SW 1271 (cell line): ENCODE measurements around the gene DIPK1A.

Experiments
- DNase-seq, 2 experiments: peaks; one replicate each; lab custom pipeline; 2025; lab: John Stamatoyannopoulos, UW

The DIPK1A gene

GRCh38 chr1:92877792-92878191 is 83.5 kb downstream of the DIPK1A start:
- DNase-seq = no peak

GRCh38 chr1:92877081-92877711 is 84.1 kb downstream of the DIPK1A start:
- DNase-seq = no peak

DNA sequence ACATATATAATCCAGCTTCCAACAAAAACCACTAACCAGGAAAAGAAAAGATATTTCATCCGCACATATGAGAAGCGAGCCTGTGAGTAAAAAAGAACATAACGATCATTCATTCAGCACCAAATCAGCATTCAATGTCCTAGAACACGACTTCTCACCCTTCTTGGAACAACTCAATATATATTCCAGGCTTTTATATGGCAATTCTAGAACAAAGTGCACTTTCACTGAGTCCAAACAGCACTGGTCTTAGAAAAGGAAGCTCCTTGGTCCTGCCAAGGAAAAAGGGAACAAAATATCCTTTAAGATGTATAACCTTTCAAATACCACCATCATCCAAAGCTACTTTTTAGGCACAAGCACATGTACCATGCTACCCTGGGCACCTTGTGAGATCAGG is 84.9 kb downstream of the DIPK1A start:
- DNase-seq = no peak

DNA sequence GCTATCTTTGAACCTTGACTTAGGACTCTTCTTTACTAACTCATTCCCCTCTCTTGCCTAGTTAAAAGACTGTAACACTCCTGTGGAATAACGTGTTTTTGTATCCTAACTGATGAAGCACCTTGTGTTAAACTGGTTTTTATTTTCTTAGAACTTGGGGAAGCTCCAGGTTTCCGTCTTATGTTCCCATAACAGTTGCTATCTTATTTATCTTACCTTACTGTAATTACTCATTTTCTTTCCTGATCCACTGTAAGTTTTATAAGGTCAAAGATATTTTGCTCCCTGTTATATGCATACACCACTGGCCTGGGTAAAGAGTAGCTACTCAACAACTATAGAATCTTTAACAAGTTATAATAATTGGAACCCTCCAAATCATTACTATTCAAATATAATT is 86.3 kb downstream of the DIPK1A start:
- DNase-seq = no peak

GRCh38 chr1:92872719-92873118 is 88.5 kb downstream of the DIPK1A start:
- DNase-seq = no peak

- DNase-seq = no peak
These were observed 90.7 kb downstream of the DIPK1A start for GRCh38 chr1:92870591-92870990.

DNA sequence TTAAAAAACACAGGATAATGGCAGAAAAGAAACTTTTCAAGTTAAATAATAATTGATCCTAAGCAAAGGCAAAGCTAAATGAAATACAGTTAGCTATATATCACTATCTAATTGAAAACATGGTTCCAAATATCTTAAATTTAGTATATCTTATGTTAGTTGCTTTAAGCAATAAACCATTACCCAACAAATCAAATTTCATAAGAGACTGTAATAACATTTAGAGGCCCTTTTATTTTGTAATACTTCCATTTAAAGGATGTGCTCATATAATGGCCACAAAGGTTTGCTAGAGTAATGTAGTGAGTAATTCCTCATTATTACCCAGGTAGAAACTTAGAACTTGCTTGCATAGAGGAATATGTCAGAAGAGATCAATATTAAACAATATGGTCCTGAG is 97.1 kb downstream of the DIPK1A start:
- DNase-seq = no peak

DNA sequence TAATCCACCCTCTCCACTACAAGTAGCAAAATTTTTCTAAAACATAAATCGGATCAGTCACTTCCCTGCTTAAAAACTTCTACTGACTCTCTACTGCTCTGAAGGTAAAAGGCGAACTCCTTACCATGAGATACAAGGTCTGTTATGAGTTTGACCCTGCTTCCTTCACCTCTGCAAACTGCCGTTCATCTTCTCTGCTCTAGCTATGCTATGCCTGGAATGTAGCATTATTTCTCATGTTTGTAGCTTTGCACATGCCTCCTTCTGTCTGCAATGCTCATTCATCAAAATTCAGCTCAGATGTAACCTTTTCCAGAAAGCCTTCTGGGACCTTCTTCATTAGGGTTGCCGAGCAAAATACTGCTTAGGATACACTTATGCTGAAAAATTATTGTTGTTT is 98.7 kb downstream of the DIPK1A start:
- DNase-seq = no peak

DNA sequence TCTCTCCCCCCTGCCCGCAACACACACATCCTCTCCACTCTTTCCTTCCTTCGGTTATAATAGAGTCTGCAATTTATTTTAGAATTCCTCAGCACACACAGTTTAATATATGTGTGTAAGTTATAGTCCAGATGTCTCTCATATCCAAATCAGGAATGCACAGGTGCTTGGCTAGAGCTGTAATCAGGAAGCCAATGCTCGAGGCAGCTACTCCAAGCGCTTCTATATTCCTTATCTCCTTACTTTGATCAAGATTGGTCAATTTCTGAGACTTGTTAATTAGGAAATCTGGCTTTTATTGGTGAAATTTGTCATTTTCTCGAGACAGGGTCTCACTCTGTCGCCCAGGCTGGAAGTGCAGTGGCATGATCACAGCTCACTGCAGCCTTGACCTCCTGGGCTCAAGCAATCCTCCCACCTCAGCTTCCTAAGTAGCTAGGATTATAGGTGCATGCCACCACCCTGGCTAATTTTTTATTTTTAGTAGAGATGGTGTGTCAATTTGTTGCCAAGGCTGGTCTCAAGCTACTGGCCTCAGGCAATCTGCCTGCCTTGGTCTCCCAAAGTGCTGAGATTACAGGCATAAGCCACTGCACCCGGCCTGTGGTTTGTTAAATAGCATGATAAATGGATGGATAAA is 101.7 kb downstream of the DIPK1A start:
- no peak for DNase-seq

- peak in 1 of 2 experiments; percentile 73 for DNase-seq
These were observed 102.5 kb downstream of the DIPK1A start for GRCh38 chr1:92858564-92859399.

- no peak for DNase-seq
These were observed 103.4 kb downstream of the DIPK1A start for GRCh38 chr1:92857817-92858216.

GRCh38 chr1:92855236-92855635 is 106.0 kb downstream of the DIPK1A start:
- no peak for DNase-seq

DNA sequence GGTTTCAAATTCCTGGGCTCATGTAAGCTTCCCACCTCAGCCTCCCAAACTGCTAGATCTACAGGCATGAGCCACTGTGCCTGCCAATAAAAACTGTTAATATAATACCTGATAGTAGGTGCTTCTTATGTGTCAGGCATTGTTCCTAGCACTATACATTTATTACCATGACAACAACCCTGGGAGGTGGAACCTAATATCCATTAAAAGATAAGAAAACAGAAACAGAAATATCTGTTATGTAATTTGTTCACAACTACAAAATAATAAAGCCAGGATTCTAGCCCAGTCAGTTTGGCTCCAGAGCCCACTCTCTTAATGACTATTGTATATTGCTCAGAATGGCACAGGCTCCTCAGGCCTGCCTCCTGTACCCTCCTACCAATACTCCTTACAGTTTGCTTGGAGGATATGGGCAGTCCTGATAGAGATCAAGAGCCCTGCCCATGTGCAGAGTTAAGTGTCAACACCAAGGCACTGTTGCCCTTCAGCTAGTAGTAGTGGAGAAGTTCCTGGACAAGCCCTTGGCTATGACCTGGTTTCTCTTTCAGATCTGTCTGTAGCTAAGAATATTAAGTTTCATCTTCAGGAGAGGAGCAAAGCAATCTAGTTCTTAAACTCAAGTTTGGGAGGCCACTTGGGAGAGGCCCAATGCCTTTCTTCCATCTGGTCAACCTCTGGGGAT is 107.0 kb downstream of the DIPK1A start:
- no peak for DNase-seq

GRCh38 chr1:92853299-92853698 is 108.0 kb downstream of the DIPK1A start:
- no peak for DNase-seq

DNA sequence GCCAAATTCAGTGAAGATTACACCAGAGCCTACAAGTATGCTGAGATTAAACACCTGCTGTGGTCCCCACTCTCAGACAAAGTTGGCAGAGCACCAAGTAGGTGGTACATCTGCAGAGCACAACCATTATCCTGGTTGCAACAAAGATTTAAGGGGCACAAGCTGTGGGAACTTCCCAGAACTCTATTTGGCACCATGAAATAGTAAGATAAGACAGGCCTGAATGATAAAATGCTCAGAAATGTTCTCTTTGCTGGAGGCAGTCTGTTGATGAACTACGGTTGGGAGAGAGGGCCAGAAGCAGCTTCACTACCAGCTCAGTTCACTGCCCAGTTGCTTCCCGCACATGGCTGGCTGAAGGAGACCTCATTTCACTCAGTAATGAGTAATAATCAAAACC is 109.5 kb downstream of the DIPK1A start:
- DNase-seq = no peak

GRCh38 chr1:92850019-92850418 is 111.2 kb downstream of the DIPK1A start:
- DNase-seq = no peak

DNA sequence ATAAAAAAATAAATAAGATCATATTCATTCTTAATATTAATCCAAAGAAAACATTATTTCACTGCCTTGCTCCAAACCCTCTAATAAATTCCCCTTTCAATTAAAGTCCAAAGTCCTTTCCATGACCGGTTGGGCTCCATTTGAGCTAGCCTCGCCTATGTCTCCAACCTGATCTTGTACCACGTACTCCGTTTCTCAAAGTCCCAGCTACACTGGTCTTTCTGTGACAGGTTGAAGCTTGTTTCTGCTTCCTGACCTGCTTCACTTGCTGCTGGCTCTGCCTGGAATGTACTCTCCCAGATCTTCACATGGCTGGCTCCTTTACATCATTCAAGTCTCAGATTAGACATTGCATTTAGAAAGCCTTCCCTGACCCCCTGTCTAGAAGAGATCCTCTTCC is 113.1 kb downstream of the DIPK1A start:
- DNase-seq = no peak

GRCh38 chr1:92845908-92846307 is 115.4 kb downstream of the DIPK1A start:
- no peak for DNase-seq

- no peak for DNase-seq
These were observed 116.8 kb downstream of the DIPK1A start for GRCh38 chr1:92844439-92844838.

- no peak for DNase-seq
These were observed 117.6 kb downstream of the DIPK1A start for GRCh38 chr1:92843429-92844352.

DNA sequence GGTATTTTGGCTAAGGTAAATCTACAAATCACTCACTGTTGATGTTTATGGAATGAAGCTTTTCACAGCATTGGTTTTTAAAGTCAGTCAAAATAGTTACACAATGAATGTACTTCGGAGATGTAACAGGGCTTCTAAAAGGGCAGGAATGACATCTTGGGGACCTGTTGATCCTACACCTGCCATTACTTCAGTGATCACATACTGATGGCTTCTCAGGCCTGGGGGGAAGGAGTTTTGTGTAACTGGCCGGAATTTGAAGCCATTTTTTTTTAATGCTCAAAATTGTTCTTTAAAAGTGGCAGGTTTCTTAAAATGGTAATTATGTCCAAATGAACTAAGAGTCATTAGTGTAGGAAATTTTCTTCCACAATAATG is 118.2 kb downstream of the DIPK1A start:
- DNase-seq = no peak
